NOMO-1 treated with dmso at 0.1 percent for 144 hours (cell line): ENCODE results near the gene SLAMF1.
"Not testable (repeated sequence)": the region's sequence is repeated elsewhere in the genome, so short reads cannot be mapped to it uniquely, and the experiment has no call there.

ENCODE experiments used
- DNase-seq: peaks from one replicate; lab custom pipeline; 2025; ENCODE audit not compliant: unreplicated experiment; lab: John Stamatoyannopoulos, UW

SLAMF1 gene

GRCh38 chr1:160567858-160568682 is 78.8 kb downstream of the SLAMF1 start:
- DNase-seq: no peak

GRCh38 chr1:160567341-160567740 is 79.5 kb downstream of the SLAMF1 start:
- no peak for DNase-seq

GRCh38 chr1:160565564-160565963 is 81.3 kb downstream of the SLAMF1 start:
- DNase-seq: no peak

GRCh38 chr1:160563230-160563629 is 83.6 kb downstream of the SLAMF1 start:
- DNase-seq: not testable (repeated sequence)

- not testable (repeated sequence) for DNase-seq
Measured at GRCh38 chr1:160562745-160563144, 84.1 kb downstream of the SLAMF1 start.

- DNase-seq: no peak
Measured at GRCh38 chr1:160560806-160561205, 86.0 kb downstream of the SLAMF1 start.

- DNase-seq: no peak
Measured at GRCh38 chr1:160560045-160560705, 86.7 kb downstream of the SLAMF1 start.

- DNase-seq: not testable (repeated sequence)
Measured at GRCh38 chr1:160559437-160559836, 87.4 kb downstream of the SLAMF1 start.

- DNase-seq: no peak
Measured at GRCh38 chr1:160558660-160559380, 88.0 kb downstream of the SLAMF1 start.
